ENCODE results near the gene PES1. TPM values are rescaled to one million over a fixed set of nuclear protein-coding genes. Genes with fewer than 3 reads are reported as not detected.
A peak's percentile ranks its signal among the peaks of the same experiment; 100 is the strongest.
"Not testable (repeated sequence)": the region's sequence is repeated elsewhere in the genome, so short reads cannot be mapped to it uniquely, and the experiment has no call there.

Gene PES1
- 10 to 100 TPM; 58.5 to 62.7 TPM for total RNA-seq

DNA sequence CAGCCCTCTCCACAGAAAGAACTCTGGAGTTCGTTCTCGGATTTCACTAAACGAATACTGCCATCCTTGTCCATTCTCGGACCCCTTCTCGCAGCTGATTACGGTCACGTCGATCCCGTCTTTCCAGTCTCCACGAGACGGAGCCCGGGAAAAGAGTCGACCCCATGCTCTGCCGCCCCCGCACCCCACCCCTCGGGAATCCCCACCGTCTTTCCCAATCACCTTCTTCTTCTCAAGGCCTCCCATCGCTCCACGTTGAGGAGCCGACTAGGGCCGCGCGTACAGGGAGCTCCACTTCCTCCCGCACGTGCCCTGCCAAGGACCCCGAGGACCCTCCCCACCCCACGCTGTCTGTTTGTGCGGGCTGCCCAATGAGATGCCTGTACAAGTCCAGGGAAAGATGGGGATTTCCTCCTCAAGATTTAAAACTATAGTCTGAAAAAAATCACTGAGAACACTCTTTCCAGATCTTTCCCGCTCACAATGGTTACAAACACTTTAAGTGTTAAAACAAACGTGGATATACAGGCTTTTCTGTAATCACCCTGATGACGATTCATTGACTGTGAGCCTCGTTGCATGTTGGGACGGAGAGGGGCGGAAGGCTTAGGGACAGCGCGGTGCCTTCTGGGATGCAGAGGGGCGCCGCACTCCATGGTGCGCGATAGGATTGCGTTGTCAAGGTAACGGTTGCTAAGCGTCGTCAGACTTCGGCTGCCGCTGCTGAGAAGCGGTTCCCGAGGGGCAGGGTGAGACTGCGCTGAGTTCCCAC, at the start of gene PES1:
Gene PES1, minus strand, starts transcription at position 323 of the 772 bp plus-strand sequence. Its CDS starts 77 bp downstream, at position 246.
- CTCF ChIA-PET = interaction anchor here (0.5 to 3.1 kb wide), 5 partner anchors 10 to 984 kb away, joined by 3 to 10 read pairs (median 3); no protein-coding TSS in a partner anchor
- Mint-ChIP-seq H3K27me3 (peaks cover 5% of the 10 kb centered on the region), H3K4me3 (no peak within 1 kb of the TSS), H3K27ac (no peak within 1 kb of the TSS), H3K36me3 (ENCODE audit: low read depth) (peaks cover 20% of the 10 kb centered on the region), H3K9me3 (no peaks in the 10 kb centered on the region), H3K4me1 (no peaks in the 10 kb centered on the region)
- peak; percentile 96 for DNase-seq
- POLR2A ChIA-PET = no interaction called here

DNA sequence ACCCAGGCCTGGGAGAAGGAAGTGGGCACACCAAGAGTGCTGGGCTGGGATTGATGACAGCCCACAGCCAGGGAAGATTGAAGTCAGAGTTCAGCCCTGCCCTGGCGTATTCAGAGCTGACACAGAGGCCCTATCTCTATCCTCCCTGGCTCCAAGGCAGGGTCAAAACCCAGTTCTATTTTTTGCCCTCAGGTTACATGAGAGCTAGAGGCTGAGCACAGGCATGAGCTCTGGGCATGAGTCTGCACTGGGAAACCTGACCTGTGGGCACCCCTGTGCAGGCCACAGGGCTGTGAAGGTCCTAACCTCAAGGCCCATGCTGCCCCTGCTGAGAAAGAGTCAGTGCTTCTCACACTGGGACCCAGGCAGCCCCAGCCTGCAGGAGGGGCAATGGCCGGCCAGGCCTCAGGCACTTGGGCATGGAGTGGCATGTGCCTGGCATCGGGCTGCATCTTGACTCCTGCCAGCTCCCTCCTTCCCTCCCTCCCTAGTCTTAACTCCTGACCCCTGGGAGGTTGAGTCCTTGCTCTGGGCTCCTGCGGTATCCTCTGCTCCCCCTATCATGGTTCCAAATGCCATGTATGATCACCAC, 49.2 kb upstream of the PES1 start:
- CTCF ChIA-PET = interaction anchor here (1.1 to 1.4 kb wide), 2 partner anchors 112 to 114 kb away, joined by 3 read pairs; no protein-coding TSS in a partner anchor
- peaks cover 31% of the 10 kb centered on the region for H3K4me1 Mint-ChIP-seq
- peaks cover 3% of the 10 kb centered on the region for H3K9me3 Mint-ChIP-seq
- peaks cover 9% of the 10 kb centered on the region for H3K36me3 Mint-ChIP-seq (ENCODE audit: low read depth)
- no peak overlapping the region for H3K27ac Mint-ChIP-seq
- H3K4me3 Mint-ChIP-seq = no peak overlapping the region
- no peaks in the 10 kb centered on the region for H3K27me3 Mint-ChIP-seq
- POLR2A ChIA-PET = no interaction called here
- DNase-seq = no peak

DNA sequence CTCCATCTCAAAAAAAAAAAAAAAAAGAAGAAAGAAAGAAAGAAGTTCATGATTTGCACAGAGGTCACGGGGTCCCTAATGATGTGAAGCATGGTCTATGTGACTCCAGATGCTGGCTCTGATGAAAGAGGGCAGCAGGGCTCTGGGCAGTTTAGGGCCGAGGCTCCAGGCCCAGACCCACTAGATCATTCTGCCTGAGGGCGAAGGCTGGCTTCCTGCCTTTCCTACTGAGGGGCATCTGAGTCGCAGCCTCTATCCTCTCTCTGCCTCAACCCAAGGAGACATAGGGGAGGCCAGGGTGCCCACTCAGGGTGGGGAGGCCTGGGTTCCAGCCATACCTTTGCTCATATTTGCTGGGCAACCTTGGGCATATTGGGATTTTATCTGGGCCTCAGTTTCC, 48.7 kb upstream of the PES1 start:
- no peak overlapping the region for H3K4me3 Mint-ChIP-seq
- ChIA-PET POLR2A (no interaction called here), CTCF (interaction anchor here (0.6 to 1.1 kb wide), 2 partner anchors 112 to 154 kb away, joined by 3 read pairs; no protein-coding TSS in a partner anchor)
- peaks cover 3% of the 10 kb centered on the region for H3K9me3 Mint-ChIP-seq
- H3K27me3 Mint-ChIP-seq = no peaks in the 10 kb centered on the region
- H3K4me1 Mint-ChIP-seq = peaks cover 32% of the 10 kb centered on the region
- H3K27ac Mint-ChIP-seq = no peak overlapping the region
- DNase-seq = no peak
- H3K36me3 Mint-ChIP-seq (ENCODE audit: low read depth) = peaks cover 9% of the 10 kb centered on the region

DNA sequence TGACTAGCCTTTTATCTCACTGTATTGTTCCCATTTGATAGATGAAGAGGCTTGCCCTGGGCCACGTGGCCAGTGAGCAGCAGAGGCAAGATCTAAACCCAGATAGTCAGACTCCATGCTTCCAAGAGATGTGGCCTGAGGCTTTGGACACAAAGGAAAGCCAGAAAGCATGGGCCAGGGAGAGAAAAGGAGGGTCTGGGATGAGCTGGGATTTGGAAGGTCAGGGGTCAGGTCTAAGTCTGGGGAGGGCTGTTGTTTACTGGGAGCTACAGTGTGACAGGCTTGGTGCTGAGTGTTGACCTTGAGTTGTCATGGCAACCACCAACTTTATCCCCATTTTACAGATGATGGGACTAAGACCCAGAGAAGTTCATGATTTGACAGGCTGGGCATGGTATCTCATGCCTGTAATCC, 46.0 kb upstream of the PES1 start:
- ChIA-PET CTCF (interaction anchor here (1.1 to 1.6 kb wide), 3 partner anchors 12 to 447 kb away, joined by 3 to 10 read pairs (median 5); no protein-coding TSS in a partner anchor), POLR2A (no interaction called here)
- Mint-ChIP-seq H3K9me3 (peaks cover 3% of the 10 kb centered on the region), H3K27ac (no peak overlapping the region), H3K36me3 (ENCODE audit: low read depth) (peaks cover 9% of the 10 kb centered on the region), H3K4me3 (peak overlapping the region; percentile 34), H3K27me3 (no peaks in the 10 kb centered on the region), H3K4me1 (peaks cover 27% of the 10 kb centered on the region)
- no peak for DNase-seq

DNA sequence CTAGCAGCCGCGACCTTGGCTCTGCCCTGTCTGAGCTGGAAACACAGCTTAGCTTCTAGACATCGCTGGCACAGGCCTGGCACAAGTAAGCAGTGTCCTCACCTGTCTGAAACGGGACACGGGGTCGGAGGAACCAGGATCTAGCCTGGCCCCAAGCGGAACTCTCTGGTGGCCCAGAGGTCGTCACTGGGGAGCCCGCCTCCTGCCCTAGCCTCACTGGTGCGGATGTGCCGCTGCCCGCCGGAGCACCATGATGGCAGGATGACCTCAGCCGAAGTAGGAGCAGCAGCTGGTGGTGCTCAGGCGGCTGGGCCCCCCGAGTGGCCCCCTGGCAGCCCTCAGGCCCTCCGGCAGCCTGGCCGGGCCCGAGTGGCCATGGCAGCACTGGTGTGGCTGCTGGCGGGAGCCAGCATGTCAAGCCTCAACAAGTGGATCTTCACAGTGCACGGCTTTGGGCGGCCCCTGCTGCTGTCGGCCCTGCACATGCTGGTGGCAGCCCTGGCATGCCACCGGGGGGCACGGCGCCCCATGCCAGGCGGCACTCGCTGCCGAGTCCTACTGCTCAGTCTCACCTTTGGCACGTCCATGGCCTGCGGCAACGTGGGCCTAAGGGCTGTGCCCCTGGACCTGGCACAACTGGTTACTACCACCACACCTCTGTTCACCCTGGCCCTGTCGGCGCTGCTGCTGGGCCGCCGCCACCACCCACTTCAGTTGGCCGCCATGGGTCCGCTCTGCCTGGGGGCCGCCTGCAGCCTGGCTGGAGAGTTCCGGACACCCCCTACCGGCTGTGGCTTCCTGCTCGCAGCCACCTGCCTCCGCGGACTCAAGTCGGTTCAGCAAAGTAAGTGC, 44.7 kb upstream of the PES1 start:
- POLR2A ChIA-PET = no interaction called here
- Mint-ChIP-seq H3K27ac (peak overlapping the region; percentile 72), H3K4me3 (peak overlapping the region; percentile 76), H3K4me1 (peaks cover 27% of the 10 kb centered on the region), H3K27me3 (no peaks in the 10 kb centered on the region), H3K36me3 (ENCODE audit: low read depth) (peaks cover 9% of the 10 kb centered on the region), H3K9me3 (peaks cover 3% of the 10 kb centered on the region)
- CTCF ChIA-PET = interaction anchor here (0.6 to 5.4 kb wide), 10 partner anchors 10 to 546 kb away, joined by 3 to 61 read pairs (median 12); partner anchors contain the start of gene DUSP18
- DNase-seq = peak; percentile 27

DNA sequence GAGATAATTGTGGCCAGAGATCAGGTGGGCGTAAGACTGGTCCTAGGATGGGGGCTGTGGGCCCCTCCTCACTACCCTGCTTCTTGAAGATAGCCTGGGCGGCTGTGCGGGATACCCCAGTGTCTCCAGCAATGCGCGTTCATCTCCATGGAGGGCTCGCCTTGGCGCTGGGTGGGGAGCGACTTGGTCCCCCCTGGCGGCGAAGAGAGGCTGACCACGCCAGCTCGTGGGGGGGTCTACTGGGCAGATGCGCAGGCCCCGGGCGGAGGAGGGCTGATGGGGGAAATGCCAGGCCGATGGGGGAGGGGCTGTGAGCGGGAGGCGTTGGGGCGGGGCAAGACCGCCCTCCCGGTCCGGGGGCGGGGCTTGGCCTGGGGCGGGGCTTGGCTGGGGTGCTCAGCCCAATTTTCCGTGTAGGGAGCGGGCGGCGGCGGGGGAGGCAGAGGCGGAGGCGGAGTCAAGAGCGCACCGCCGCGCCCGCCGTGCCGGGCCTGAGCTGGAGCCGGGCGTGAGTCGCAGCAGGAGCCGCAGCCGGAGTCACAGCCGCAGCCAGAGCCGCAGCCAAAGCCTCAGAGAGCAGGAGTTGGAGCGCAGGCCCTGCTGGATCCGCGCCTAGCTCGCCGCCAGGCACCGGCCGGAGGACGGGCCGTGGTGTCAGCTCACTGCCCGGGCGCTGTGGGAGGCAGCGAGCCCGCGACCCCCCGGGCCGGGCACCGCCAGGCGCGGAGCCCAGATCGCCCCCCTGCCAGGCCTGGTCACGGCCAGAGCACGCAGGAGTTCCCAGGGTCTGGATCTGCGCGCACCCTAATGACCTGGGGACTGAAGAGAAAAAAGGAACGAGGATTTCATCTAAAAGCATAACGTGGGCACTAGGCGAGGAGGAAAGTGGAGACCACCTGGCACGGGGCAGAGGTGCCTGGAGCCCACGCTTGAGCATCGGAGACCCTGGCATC, 43.8 kb upstream of the PES1 start, which contains the start of gene SLC35E4:
Gene SLC35E4, plus strand, starts transcription at position 509 of the 953 bp plus-strand sequence. CDS start 670 bp downstream, outside the sequence.
- Mint-ChIP-seq H3K27me3 (no peaks in the 10 kb centered on the region), H3K36me3 (ENCODE audit: low read depth) (peaks cover 9% of the 10 kb centered on the region), H3K9me3 (peaks cover 3% of the 10 kb centered on the region), H3K4me1 (peaks cover 27% of the 10 kb centered on the region), H3K4me3 (peak within 1 kb of the TSS; percentile 76), H3K27ac (peak within 1 kb of the TSS; percentile 82)
- DNase-seq = peak; percentile 94
- CTCF ChIA-PET = interaction anchor here (0.6 to 5.4 kb wide), 17 partner anchors 10 to 547 kb away, joined by 3 to 61 read pairs (median 4); partner anchors contain the start of gene DUSP18
- POLR2A ChIA-PET = no interaction called here

DNA sequence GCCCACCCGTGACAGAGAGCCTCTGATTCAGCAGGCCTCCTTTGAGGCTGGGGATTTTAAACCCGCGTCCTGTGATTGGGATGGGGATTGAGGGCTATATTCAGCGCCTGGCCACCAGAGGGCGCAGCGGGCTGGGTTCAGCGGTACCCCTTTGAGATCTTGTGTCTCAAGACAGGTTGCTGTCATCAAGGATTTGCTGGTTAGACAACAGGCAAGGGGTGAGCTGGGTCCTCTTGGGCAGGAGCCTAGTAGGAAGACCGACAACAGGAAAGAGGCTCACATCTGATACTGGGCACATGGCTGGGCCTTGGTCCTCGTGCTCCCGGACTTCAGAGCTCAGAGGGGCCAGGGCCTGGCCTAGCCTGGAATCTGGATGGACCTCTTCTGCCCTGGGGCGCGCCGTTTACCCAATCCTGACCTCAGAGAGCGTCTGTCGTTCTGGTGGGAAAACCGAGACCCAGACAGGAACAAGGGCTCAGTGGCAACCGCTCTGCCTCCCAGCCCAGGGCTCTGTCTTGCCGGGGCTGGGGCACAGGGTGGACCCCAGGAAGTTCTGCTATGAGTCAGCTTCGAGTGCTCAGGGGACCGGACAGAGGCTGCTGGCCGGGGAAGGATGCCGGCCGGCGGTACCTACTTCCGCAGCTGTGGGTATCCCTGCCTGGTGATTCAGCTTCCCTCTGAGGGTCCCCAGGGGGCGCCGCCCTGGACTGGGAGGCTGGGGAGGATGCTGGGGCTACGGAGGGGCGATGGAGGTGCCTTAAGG, 42.9 kb upstream of the PES1 start:
- POLR2A ChIA-PET = interaction anchor here (0.7 to 1.3 kb wide), 2 partner anchors 121 to 123 kb away, joined by 5 to 9 read pairs; no protein-coding TSS in a partner anchor
- Mint-ChIP-seq H3K9me3 (peaks cover 3% of the 10 kb centered on the region), H3K4me1 (peaks cover 26% of the 10 kb centered on the region), H3K4me3 (peak overlapping the region; percentile 71), H3K36me3 (ENCODE audit: low read depth) (peaks cover 9% of the 10 kb centered on the region), H3K27me3 (no peaks in the 10 kb centered on the region), H3K27ac (peak overlapping the region; percentile 82)
- DNase-seq = peak; percentile 90
- CTCF ChIA-PET = interaction anchor here (0.6 to 5.4 kb wide), 27 partner anchors 9 to 285 kb away, joined by 3 to 61 read pairs (median 4); partner anchors contain the start of genes DUSP18 and TCN2

DNA sequence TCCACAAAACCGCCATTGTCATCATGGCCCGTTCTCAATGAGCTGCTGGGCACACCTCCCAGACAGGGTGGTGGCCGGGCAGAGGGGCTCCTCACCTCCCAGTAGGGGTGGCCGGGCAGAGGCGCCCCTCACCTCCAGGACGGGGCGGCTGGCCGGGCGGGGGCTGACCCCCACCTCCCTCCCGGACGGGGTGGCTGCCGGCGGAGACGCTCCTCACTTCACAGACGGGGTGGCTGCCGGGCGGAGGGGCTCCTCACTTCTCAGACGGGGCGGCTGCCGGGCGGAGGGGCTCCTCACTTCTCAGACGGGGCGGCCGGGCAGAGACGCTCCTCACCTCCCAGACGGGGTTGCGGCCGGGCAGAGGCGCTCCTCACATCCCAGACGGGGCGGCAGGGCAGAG, 39.8 kb upstream of the PES1 start:
- H3K9me3 Mint-ChIP-seq; H3K4me3 Mint-ChIP-seq; H3K36me3 Mint-ChIP-seq (ENCODE audit: low read depth); DNase-seq; H3K27me3 Mint-ChIP-seq; CTCF ChIA-PET; H3K27ac Mint-ChIP-seq; POLR2A ChIA-PET: not testable (repeated sequence)
- H3K4me1 Mint-ChIP-seq = peaks cover 16% of the 10 kb centered on the region

DNA sequence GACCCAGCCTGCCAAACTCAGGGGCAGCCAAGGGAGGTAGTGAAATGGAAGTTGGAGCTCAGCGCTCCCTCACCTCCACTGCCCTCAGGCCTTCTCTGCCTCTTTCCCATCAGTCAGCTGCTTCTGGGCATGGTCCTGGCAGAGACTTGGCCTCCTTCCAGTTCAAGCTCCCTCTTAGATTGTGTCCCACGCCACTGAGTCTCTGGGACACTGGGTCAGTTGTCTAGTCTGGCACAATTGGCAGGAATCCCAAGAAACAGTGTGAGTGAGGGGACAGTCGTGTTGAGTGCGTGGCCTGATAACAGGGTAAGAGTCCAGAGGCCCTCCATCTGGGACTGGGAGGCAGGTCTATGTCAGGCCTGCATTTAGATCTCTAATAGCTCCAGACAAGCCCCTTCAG, 36.8 kb upstream of the PES1 start:
- no peak for DNase-seq
- ChIA-PET POLR2A (no interaction called here), CTCF (interaction anchor here (0.5 to 1.4 kb wide), 7 partner anchors 10 to 232 kb away, joined by 3 to 6 read pairs (median 3); no protein-coding TSS in a partner anchor)
- Mint-ChIP-seq H3K27me3 (no peaks in the 10 kb centered on the region), H3K9me3 (no peaks in the 10 kb centered on the region), H3K4me3 (no peak overlapping the region), H3K4me1 (no peaks in the 10 kb centered on the region), H3K27ac (no peak overlapping the region), H3K36me3 (ENCODE audit: low read depth) (no peaks in the 10 kb centered on the region)

DNA sequence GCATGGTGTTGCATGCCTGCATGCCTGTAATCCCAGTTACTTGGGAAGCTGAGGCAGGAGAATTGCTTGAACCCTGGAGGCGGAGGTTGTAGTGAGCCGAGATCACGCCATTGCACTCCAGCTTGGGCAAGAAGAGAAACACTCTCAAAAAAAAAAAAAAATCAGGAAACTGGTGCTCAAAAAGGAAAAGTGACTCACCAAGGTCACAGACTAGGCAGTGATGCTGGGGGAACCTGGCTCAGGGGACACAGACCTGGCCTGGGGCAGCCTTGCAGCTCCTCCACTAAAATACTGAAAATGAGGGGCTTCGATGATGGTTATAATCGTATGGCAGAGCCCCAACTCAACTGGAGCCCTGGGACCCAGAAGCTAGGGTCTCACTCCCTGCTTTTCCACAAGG, 35.8 kb upstream of the PES1 start:
- Mint-ChIP-seq H3K4me3 (no peak overlapping the region), H3K27ac (no peak overlapping the region), H3K36me3 (ENCODE audit: low read depth) (no peaks in the 10 kb centered on the region), H3K4me1 (no peaks in the 10 kb centered on the region), H3K9me3 (no peaks in the 10 kb centered on the region), H3K27me3 (no peaks in the 10 kb centered on the region)
- DNase-seq = no peak
- POLR2A ChIA-PET = no interaction called here
- CTCF ChIA-PET = interaction anchor here (0.6 to 1.6 kb wide), 4 partner anchors 20 to 820 kb away, joined by 3 to 5 read pairs (median 4); no protein-coding TSS in a partner anchor

DNA sequence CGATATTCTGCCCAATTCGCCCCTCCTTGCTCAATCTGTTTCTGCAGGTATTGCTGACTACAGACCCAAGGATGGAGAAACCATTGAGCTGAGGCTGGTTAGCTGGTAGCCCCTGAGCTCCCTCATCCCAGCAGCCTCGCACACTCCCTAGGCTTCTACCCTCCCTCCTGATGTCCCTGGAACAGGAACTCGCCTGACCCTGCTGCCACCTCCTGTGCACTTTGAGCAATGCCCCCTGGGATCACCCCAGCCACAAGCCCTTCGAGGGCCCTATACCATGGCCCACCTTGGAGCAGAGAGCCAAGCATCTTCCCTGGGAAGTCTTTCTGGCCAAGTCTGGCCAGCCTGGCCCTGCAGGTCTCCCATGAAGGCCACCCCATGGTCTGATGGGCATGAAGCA, 34.7 kb upstream of the PES1 start:
- Mint-ChIP-seq H3K9me3 (no peaks in the 10 kb centered on the region), H3K27ac (no peak overlapping the region), H3K36me3 (ENCODE audit: low read depth) (no peaks in the 10 kb centered on the region), H3K4me3 (no peak overlapping the region), H3K27me3 (no peaks in the 10 kb centered on the region), H3K4me1 (no peaks in the 10 kb centered on the region)
- ChIA-PET CTCF (interaction anchor here (0.5 to 3.4 kb wide), 3 partner anchors 9 to 945 kb away, joined by 3 to 17 read pairs (median 4); partner anchors contain the start of gene SLC35E4), POLR2A (no interaction called here)
- no peak for DNase-seq
